Pancreas (tissue), 10 donors: Measurements from ENCODE around the gene SKP2. TPM values are rescaled to one million over a fixed set of nuclear protein-coding genes. Genes with fewer than 3 reads are reported as not detected.
"Not testable (repeated sequence)": the region's sequence is repeated elsewhere in the genome, so short reads cannot be mapped to it uniquely, and the experiment has no call there.

Experiments used
- ATAC-seq, 4 donors: fragments of 200-7000 bp; cut with Tn5 transposase; one replicate each; pipeline versions ENCODE4 v1.8.0 to v1.9.1; 2020; ENCODE audit warnings: mild to moderate bottlenecking in 4 of 4, moderate library complexity in 4 of 4
- DNase-seq, 6 donors: peaks; one replicate each; pipeline ENCODE4 v3.0.0-alpha.2; 2020
- FAIRE-seq: peaks from 2 replicates; lab custom pipeline; 2012; peaks lifted over from hg19 to GRCh38; lab: Jason Lieb, UNC
- H3K27ac ChIP-seq, 4 donors: fragments of 200-600 bp; sonication (generic); 1 replicate in 3 of 4; 2 replicates in 1 of 4; pipeline versions ENCODE4 v1.5.0 to v1.8.0; 2020
- H3K27me3 ChIP-seq, 4 donors: fragments of 200-600 bp; one replicate each; pipeline ENCODE4 v1.8.0; 2021
- H3K36me3 ChIP-seq, 3 donors: fragments of 200-600 bp; sonication (generic) in 1 of 3; one replicate each; pipeline versions ENCODE4 v1.5.0 to v1.8.0; 2020 to 2021
- H3K4me1 ChIP-seq, 3 donors: fragments of 200-600 bp; one replicate each; pipeline ENCODE4 v1.8.0; 2021
- H3K4me3 ChIP-seq, 4 donors: fragments of 200-600 bp; sonication (generic) in 2 of 4; one replicate each; pipeline versions ENCODE4 v1.5.0 to v1.8.0; 2020 to 2021
- H3K9me3 ChIP-seq, 4 donors: fragments of 200-600 bp; one replicate each; pipeline ENCODE4 v1.8.0; 2021
- CTCF ChIP-seq, 4 donors: fragments of 200-600 bp; sonication (generic) in 3 of 4; IDR thresholded peaks; one replicate each; pipeline versions ENCODE4 v1.5.0 to v1.8.0; 2021; ENCODE audit warnings: antibody characterized with exemption in 4 of 4
- WGBS, 2 donors: extraction: QIAGEN DNeasy Blood & Tissue Kit; methylation state at CpG; one replicate each; pipeline ENCODE4 v1.1.7; 2013; 5-methylcytosine and 5-hydroxymethylcytosine counted together
- intact Hi-C, 3 donors: fragments of 100-400 bp; cut with DNase I; formaldehyde crosslinking; loops; one replicate each; pipeline versions ENCODE4 v1.11.1 to v1.14.2; 2022
- polyA plus RNA-seq, 2 donors: library from polyadenylated mRNA; stranded (reverse); fragments of 200-250 nt; gene quantifications; one replicate each; pipeline ENCODE4 v1.2.3, GENCODE V29; 2013
- total RNA-seq, 6 donors: library from RNA; stranded (reverse); fragmentation: NEBNext Ultra II Directional in 4 of 6; extraction: Animal tissue kit (Norgen Biotek cat#: 25700) in 4 of 6; gene quantifications; one replicate each; pipeline versions ENCODE4 v1.2.1 to v1.2.4, GENCODE V29; 2021 to 2023
- donor health status: healthy with polysubstance abuse.
- donor health status: DM: no; HTN: no; CAD: no; lungs with moderate emphysema.
- donor health status: DM: no; HTN: no; CAD: no.
- donor health status: control.
- donor health status: control.
- donor health status: Bipolar disorder and iron deficiency.
- donor health status: DM: yes; HTN: yes; CAD: no.
- donor health status: DM: no; HTN: no; CAD: no.
- donor health status: DM: no; HTN: no; CAD: no.
- donor health status: DM: yes; HTN: yes; CAD: no.

Gene SKP2
- total and polyA plus RNA-seq, 8 donors: 1.5 to 8.7 (median 4.0) TPM

- no peak for ATAC-seq
- Histone ChIP-seq H3K36me3 (peaks cover 0 to 5% (median 2%) of the 10 kb centered on the region in 3 donors), H3K4me3 (no peak overlapping the region), H3K4me1 (no peaks in the 10 kb centered on the region), H3K27me3 (no peaks in the 10 kb centered on the region), H3K27ac (no peak overlapping the region), H3K9me3 (no peaks in the 10 kb centered on the region)
- intact Hi-C loops: no loop called here
- FAIRE-seq: no peak
- TF ChIP-seq CTCF (IDR thresholded peaks at IDR 0.05): no peak
- 56 to 59% methylated on average over 2 of the region's 2 CpGs for WGBS, 2 donors
- DNase-seq: no peak
Observed at GRCh38 chr5:36181774-36182173, 29.9 kb downstream of the SKP2 start.

GRCh38 chr5:36184408-36184807 lies 32.5 kb downstream of the SKP2 start:
- H3K36me3 ChIP-seq, H3K27ac ChIP-seq, H3K27me3 ChIP-seq, H3K9me3 ChIP-seq, H3K4me3 ChIP-seq, FAIRE-seq, intact Hi-C loops, DNase-seq, H3K4me1 ChIP-seq, ATAC-seq: not testable (repeated sequence)
- 92 to 94% methylated on average over 3 of the region's 4 CpGs for WGBS, 2 donors

- ATAC-seq (no peak), DNase-seq (no peak), FAIRE-seq (no peak)
- 72 to 74% methylated on average over 5 of the region's 5 CpGs for WGBS, 2 donors
- H3K9me3 ChIP-seq: no peaks in the 10 kb centered on the region
- peaks cover 0 to 39% (median 14%) of the 10 kb centered on the region in 3 donors for H3K36me3 ChIP-seq
- intact Hi-C loops: no loop called here
- H3K27ac ChIP-seq: no peak overlapping the region
- H3K4me1 ChIP-seq: no peaks in the 10 kb centered on the region
- no peak for TF ChIP-seq CTCF (IDR thresholded peaks at IDR 0.05)
- no peaks in the 10 kb centered on the region for H3K27me3 ChIP-seq
- no peak overlapping the region for H3K4me3 ChIP-seq
Observed at GRCh38 chr5:36193746-36194145, 41.8 kb downstream of the SKP2 start.

- ATAC-seq (no peak), FAIRE-seq (no peak), DNase-seq (no peak)
- no peak for TF ChIP-seq CTCF (IDR thresholded peaks at IDR 0.05)
- Histone ChIP-seq H3K36me3 (peaks cover 0 to 60% (median 14%) of the 10 kb centered on the region in 3 donors), H3K27me3 (no peaks in the 10 kb centered on the region), H3K4me3 (no peak overlapping the region), H3K4me1 (no peaks in the 10 kb centered on the region), H3K9me3 (no peaks in the 10 kb centered on the region), H3K27ac (no peak overlapping the region)
- intact Hi-C loops: no loop called here
Observed at GRCh38 chr5:36198281-36198680, 46.4 kb downstream of the SKP2 start.

GRCh38 chr5:36198783-36199182 lies 46.9 kb downstream of the SKP2 start:
- intact Hi-C loops, H3K4me3 ChIP-seq, H3K27me3 ChIP-seq, DNase-seq, H3K27ac ChIP-seq, H3K9me3 ChIP-seq, FAIRE-seq, H3K4me1 ChIP-seq, ATAC-seq: not testable (repeated sequence)
- peaks cover 0 to 62% (median 14%) of the 10 kb centered on the region in 3 donors for H3K36me3 ChIP-seq
- WGBS, 2 donors: 63 to 73% methylated on average over 2 of the region's 3 CpGs

- no peak for TF ChIP-seq CTCF (IDR thresholded peaks at IDR 0.05)
- no peak overlapping the region for H3K4me3 ChIP-seq
- no peak for FAIRE-seq
- H3K36me3 ChIP-seq: peaks cover 0 to 56% (median 14%) of the 10 kb centered on the region in 3 donors
- no peak for ATAC-seq
- H3K27me3 ChIP-seq: no peaks in the 10 kb centered on the region
- no peaks in the 10 kb centered on the region for H3K4me1 ChIP-seq
- no peaks in the 10 kb centered on the region for H3K9me3 ChIP-seq
- intact Hi-C loops: no loop called here
- no peak for DNase-seq
- no peak overlapping the region for H3K27ac ChIP-seq
- 74 to 78% methylated on average over 2 of the region's 2 CpGs for WGBS, 2 donors
Observed at GRCh38 chr5:36199620-36200019, 47.7 kb downstream of the SKP2 start.
